Chondrocyte (in vitro differentiated cells): Measurements from ENCODE around the gene ETNK2. TPM values are rescaled to one million over a fixed set of nuclear protein-coding genes. Genes with fewer than 3 reads are reported as not detected.

Experiments
- DNase-seq: peaks from one replicate; pipeline ENCODE4 v3.0.0; 2021; ENCODE audit warnings: mixed read lengths, low spot score
- H3K27ac Mint-ChIP-seq: one replicate; pipeline ENCODE4 v1.8.0; 2021; ENCODE audit warnings: mild to moderate bottlenecking, moderate library complexity, mixed read lengths; ENCODE audit not compliant: unreplicated experiment
- H3K27me3 Mint-ChIP-seq: 2 replicates; pipeline ENCODE4 v1.8.0; 2021; ENCODE audit warnings: low read depth, mixed read lengths
- H3K36me3 Mint-ChIP-seq: 2 replicates; pipeline ENCODE4 v1.8.0; 2021; ENCODE audit warnings: low read depth, mixed read lengths
- H3K4me1 Mint-ChIP-seq: 2 replicates; pipeline ENCODE4 v1.8.0; 2021; ENCODE audit warnings: low read depth, mild to moderate bottlenecking, mixed read lengths
- H3K4me3 Mint-ChIP-seq: one replicate; pipeline ENCODE4 v1.8.0; 2021; ENCODE audit warnings: mild to moderate bottlenecking, moderate library complexity, mixed read lengths; ENCODE audit not compliant: unreplicated experiment
- H3K9me3 Mint-ChIP-seq: 2 replicates; pipeline ENCODE4 v1.8.0; 2021; ENCODE audit warnings: low read depth, mixed read lengths
- CTCF ChIP-seq: fragments of 200-600 bp; sonication (generic); IDR thresholded peaks from 2 replicates; pipeline ENCODE4 v1.5.0; 2021; ENCODE audit warnings: antibody characterized with exemption, mild to moderate bottlenecking, moderate library complexity
- long read RNA-seq: library from polyadenylated mRNA; stranded (forward); transcript quantifications from one replicate; pipeline ENCODE4 v2.0.0, GENCODE V29; 2021
- total RNA-seq: library from RNA; stranded (reverse); gene quantifications from 3 replicates; pipeline ENCODE4 v1.2.1, GENCODE V29; 2021

Gene ETNK2
- total RNA-seq = 10.2 to 30.2 TPM (median 10.5 TPM) in 3 replicates
- long read RNA-seq, transcript ETNK2-203 (8 exons, 2,434 nt) = major isoform, 20 of 22 reads
- long read RNA-seq, partial matches to known transcripts = 0 of 22 reads
- long read RNA-seq, other reads (novel, unspliced or antisense) = 1 of 22 reads

- Mint-ChIP-seq H3K4me1 (peaks cover 15% of the 10 kb centered on the region), H3K36me3 (no peaks in the 10 kb centered on the region), H3K9me3 (no peaks in the 10 kb centered on the region), H3K27me3 (peaks cover 2% of the 10 kb centered on the region), H3K27ac (peak within 1 kb of the TSS; percentile 49), H3K4me3 (peak within 1 kb of the TSS; percentile 71)
- peak; percentile 76 for DNase-seq
- no peak for TF ChIP-seq CTCF
Measured at GRCh38 chr1:204151552-204152309, at the start of gene ETNK2. TSS of gene ETNK2 (minus strand) at chr1:204152044. CDS start at chr1:204151852, 192 bp downstream.

GRCh38 chr1:204201348-204202040 lies 49.6 kb upstream of the ETNK2 start:
- Mint-ChIP-seq H3K9me3 (no peaks in the 10 kb centered on the region), H3K36me3 (no peaks in the 10 kb centered on the region), H3K27me3 (peaks cover 33% of the 10 kb centered on the region), H3K4me3 (no peak overlapping the region), H3K4me1 (peaks cover 9% of the 10 kb centered on the region), H3K27ac (no peak overlapping the region)
- no peak for DNase-seq
- no peak for TF ChIP-seq CTCF

GRCh38 chr1:204199579-204199978 lies 47.7 kb upstream of the ETNK2 start:
- TF ChIP-seq CTCF = no peak
- no peaks in the 10 kb centered on the region for H3K9me3 Mint-ChIP-seq
- no peak for DNase-seq
- peaks cover 22% of the 10 kb centered on the region for H3K4me1 Mint-ChIP-seq
- no peak overlapping the region for H3K27ac Mint-ChIP-seq
- no peaks in the 10 kb centered on the region for H3K36me3 Mint-ChIP-seq
- peaks cover 16% of the 10 kb centered on the region for H3K27me3 Mint-ChIP-seq
- no peak overlapping the region for H3K4me3 Mint-ChIP-seq

GRCh38 chr1:204198348-204199340 lies 46.8 kb upstream of the ETNK2 start:
- peaks cover 6% of the 10 kb centered on the region for H3K27me3 Mint-ChIP-seq
- no peak overlapping the region for H3K27ac Mint-ChIP-seq
- peaks cover 22% of the 10 kb centered on the region for H3K4me1 Mint-ChIP-seq
- H3K36me3 Mint-ChIP-seq = no peaks in the 10 kb centered on the region
- peak; percentile 27 for TF ChIP-seq CTCF
- no peak overlapping the region for H3K4me3 Mint-ChIP-seq
- no peak for DNase-seq
- no peaks in the 10 kb centered on the region for H3K9me3 Mint-ChIP-seq
